Retinal pigment epithelial cell (primary cell): ENCODE results near the gene TGFB1.

Experiments
- DNase-seq: peaks from one replicate; pipeline ENCODE4 v3.0.0-alpha.2; 2010; ENCODE audit warnings: low read depth
- H3K4me3 ChIP-seq: 2 replicates; pipeline ENCODE4 v1.5.1; 2011; ENCODE audit warnings: mild to moderate bottlenecking, low read length, control low read depth, moderate library complexity
- TF ChIP-seq, protein P1 (sequence below): conservative IDR thresholded peaks from 2 replicates; pipeline ENCODE4 v1.5.1; 2011; ENCODE audit warnings: low read depth, low read length, control low read depth, inconsistent platforms

TGFB1 gene

DNA sequence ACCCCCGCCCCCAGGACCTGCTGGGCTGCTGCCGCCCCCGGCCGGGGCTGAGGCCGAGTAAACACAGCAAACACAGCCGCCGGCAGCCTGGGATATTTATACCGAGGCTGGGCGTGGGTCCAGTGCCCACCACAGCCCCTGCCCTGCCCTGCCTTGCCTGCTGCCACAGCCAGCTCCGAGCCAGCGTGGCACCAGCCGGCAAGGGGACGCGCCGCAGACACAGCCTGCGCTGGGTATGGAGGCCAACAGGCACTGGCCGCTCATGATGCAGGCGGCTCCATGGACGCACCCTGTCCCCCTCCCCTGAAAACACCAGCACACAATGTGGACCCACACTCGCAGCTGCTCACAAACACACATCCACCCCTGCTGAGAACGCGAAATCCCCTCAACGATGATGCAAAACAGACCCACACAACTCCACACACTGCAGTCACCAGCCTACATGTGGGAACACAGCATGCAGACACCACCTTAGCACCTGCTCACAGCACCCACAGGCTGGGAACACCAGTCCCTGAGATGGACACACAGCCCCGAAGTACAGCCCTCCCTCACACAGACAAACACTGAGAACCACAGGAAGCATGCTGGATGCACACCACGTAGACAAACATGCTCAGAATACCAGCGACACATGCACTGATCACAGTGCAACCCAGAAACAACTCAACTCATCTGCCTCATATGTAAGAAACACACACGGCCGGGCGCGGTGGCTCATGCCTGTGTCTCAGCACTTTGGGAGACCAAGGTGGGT, 27.6 kb downstream of the TGFB1 start:
- TF ChIP-seq, protein P1, sequence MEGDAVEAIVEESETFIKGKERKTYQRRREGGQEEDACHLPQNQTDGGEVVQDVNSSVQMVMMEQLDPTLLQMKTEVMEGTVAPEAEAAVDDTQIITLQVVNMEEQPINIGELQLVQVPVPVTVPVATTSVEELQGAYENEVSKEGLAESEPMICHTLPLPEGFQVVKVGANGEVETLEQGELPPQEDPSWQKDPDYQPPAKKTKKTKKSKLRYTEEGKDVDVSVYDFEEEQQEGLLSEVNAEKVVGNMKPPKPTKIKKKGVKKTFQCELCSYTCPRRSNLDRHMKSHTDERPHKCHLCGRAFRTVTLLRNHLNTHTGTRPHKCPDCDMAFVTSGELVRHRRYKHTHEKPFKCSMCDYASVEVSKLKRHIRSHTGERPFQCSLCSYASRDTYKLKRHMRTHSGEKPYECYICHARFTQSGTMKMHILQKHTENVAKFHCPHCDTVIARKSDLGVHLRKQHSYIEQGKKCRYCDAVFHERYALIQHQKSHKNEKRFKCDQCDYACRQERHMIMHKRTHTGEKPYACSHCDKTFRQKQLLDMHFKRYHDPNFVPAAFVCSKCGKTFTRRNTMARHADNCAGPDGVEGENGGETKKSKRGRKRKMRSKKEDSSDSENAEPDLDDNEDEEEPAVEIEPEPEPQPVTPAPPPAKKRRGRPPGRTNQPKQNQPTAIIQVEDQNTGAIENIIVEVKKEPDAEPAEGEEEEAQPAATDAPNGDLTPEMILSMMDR: no peak
- H3K4me3 ChIP-seq: peak overlapping the region; percentile 35
- no peak for DNase-seq

DNA sequence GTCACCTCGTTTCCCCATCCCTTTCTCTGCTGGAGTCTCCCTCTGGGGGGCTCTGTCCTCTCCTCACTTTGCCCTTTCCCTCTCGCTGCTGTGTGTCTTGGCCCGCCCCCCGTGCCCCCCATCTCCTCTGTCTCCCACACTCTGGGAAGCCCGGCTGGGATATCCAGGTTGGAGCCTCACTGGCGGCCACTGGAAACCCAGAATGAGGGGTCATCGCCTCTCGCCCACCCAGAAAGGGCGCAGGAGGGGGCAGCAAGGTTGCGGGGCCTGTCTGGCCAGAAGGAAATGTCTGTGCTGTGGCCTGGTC, 28.1 kb downstream of the TGFB1 start:
- no peak for DNase-seq
- TF ChIP-seq, protein P1: no peak
- peak overlapping the region; percentile 35 for H3K4me3 ChIP-seq

DNA sequence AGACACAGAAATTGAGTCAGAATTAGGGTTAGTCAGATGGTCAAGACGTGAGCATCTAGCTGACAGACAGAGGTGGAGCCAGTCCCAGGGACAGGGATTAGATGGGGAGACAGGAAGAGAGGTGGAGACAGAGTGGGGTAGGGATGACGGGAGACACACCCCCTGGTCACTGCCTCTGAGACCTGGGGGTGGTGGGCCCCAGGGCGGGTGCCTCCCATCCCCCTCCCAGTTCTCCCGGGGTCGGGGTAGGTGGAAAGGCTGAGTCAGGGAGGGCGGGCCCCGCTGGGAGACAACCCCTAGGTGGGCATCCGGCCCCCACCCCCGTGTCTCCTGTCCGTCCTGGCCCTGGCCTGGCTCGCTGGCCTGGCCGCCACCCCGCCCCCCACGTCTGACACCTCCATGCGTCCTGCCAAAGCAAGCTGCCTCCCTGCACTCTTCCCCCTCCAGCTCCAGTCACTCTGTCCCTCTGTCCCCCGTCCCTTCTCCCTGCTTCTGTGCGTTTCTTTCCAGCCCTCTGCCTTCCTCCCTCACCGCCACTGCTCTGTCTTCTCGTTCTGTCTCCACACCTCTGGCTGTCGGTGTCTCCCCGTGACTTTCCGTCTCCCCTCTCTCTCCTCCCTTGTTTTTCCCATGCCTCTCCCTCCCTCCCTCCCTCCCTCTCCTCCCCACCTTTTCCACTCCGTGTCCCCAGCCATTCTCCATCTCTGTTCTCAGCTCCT, 28.6 kb downstream of the TGFB1 start:
- TF ChIP-seq, protein P1: no peak
- peak overlapping the region; percentile 35 for H3K4me3 ChIP-seq
- no peak for DNase-seq

DNA sequence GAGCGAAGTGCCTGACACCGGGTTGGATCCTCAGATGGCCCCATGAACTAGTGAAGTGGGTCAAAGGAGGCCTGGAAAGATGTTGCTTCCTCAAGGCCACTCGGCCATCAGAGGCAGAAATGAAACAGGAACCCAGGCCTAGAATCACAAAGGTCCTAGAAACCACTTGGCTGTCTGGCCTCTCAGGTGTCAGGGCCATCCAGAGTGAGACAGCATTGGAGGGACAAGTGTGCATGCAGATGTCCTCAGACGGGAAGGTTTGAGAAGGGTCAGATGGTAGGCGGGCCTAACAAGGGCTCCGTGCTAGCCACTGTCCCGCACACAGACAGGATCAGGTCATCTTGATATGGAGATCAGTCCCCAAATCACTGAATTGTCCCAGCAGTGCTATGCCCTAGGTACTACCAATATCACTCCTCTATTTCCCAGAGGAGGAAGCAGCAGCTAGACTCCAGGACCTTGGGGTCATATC, 29.5 kb downstream of the TGFB1 start:
- no peak for DNase-seq
- no peak overlapping the region for H3K4me3 ChIP-seq
- TF ChIP-seq, protein P1: no peak

DNA sequence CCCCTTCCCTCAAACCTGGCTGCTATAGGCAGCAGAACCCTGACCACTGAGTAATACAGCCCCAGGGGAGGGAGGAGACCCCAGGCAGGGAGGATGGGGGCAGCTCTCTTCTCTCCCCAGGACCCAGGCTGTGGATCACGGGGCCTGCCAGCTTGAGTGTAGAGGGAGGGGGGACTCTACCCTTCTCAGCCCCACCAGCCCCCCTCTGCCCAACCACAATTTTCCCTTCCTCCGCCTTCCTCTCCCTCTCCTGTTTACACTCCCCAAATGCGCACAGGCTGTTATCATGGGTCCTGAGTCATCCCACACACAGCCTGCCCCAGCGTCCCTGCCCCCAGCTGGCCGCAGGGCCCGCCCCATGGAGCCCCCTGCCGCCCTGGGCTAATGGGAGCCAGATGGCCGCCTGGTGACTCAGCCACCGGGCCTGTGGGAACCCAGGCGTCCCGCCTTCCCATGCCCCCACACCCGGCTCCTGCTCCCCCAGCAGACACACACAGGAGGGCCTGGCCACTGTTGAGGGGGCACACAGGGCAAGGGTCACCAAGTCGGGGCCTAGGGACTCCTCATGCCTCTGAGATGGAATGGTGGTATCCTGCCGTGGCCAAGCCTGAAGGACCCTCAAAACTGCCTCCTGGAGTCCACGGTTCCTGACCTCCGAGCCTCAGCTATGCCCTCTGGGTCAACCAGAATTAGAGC, 30.1 kb downstream of the TGFB1 start:
- TF ChIP-seq, protein P1: no peak
- DNase-seq: peak; percentile 77

DNA sequence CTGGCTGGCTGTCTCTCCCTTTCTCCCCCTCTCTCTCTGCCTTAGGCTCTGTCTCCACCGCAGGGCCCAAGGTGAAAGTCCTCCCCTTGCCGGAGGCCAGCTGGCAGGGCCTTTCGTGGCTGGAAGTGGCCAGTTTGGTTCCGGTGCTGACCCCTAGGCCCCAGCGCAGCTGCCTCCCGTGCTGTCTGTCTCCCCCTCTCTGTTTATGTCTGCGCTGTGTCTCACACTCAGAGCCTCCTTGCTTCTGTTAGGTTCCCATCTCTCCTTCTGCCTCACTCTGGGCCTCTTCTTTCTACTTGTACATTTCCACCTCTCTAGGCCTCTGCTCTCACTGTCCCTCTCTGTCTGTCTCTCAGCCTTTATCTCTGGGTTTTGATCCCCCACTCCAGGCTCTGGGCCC, 30.7 kb downstream of the TGFB1 start:
- no peak overlapping the region for H3K4me3 ChIP-seq
- no peak for DNase-seq
- TF ChIP-seq, protein P1: no peak

More for the DNA sequence above, 30.1 kb downstream of the TGFB1 start:
- H3K4me3 ChIP-seq: no peak overlapping the region
